ENCODE results near the gene NARS2.

DNA sequence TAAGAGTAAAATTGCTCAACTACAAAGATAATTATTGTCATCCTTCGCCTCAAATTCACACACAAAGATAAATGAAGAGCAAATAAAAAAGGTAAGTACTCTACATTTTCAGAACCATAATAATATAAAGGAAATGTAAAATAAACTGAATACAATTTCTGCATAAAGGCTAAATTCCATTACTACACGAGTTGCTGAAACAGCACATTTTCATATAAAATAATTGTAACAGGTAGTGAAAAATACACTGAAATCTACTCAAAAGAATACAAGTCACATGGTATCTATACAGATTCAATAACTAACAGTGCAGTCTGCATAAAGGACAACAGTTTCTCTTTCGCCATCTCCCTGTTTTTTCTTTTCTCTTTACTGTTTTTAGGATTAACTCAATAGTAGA is 102.3 kb downstream of the NARS2 start:
- TF ChIP-seq, protein P1, sequence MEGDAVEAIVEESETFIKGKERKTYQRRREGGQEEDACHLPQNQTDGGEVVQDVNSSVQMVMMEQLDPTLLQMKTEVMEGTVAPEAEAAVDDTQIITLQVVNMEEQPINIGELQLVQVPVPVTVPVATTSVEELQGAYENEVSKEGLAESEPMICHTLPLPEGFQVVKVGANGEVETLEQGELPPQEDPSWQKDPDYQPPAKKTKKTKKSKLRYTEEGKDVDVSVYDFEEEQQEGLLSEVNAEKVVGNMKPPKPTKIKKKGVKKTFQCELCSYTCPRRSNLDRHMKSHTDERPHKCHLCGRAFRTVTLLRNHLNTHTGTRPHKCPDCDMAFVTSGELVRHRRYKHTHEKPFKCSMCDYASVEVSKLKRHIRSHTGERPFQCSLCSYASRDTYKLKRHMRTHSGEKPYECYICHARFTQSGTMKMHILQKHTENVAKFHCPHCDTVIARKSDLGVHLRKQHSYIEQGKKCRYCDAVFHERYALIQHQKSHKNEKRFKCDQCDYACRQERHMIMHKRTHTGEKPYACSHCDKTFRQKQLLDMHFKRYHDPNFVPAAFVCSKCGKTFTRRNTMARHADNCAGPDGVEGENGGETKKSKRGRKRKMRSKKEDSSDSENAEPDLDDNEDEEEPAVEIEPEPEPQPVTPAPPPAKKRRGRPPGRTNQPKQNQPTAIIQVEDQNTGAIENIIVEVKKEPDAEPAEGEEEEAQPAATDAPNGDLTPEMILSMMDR (IDR thresholded peaks at IDR 0.05) = no peak
- no peak for TF ChIP-seq POLR2A (IDR thresholded peaks at IDR 0.05)
- TF ChIP-seq EP300 (IDR thresholded peaks at IDR 0.05) = no peak

Measured in ovary (tissue), 3 donors.